HG03066 (cell line): Measurements from ENCODE around the gene GAREM1.
"Not testable (repeated sequence)": the region's sequence is repeated elsewhere in the genome, so short reads cannot be mapped to it uniquely, and the experiment has no call there.

ENCODE experiments used
- ATAC-seq: cut with Tn5 transposase; IDR thresholded peaks from one replicate; pipeline ENCODE4 v1.9.1; 2021; ENCODE audit warnings: low read depth; ENCODE audit not compliant: unreplicated experiment

GAREM1 gene

GRCh38 chr18:32298171-32298667 is 172.5 kb downstream of the GAREM1 start:
- no peak for ATAC-seq

- ATAC-seq, result no peak
Observed at GRCh38 chr18:32297579-32298170, 173.0 kb downstream of the GAREM1 start.

GRCh38 chr18:32296851-32297250 is 173.8 kb downstream of the GAREM1 start:
- no peak for ATAC-seq

- ATAC-seq, result no peak
Observed at GRCh38 chr18:32295604-32296003, 175.1 kb downstream of the GAREM1 start.

- ATAC-seq, result no peak
Observed at GRCh38 chr18:32293107-32293506, 177.6 kb downstream of the GAREM1 start.

- ATAC-seq, result not testable (repeated sequence)
Observed at GRCh38 chr18:32291623-32292022, 179.1 kb downstream of the GAREM1 start.

GRCh38 chr18:32290810-32291209 is 179.9 kb downstream of the GAREM1 start:
- no peak for ATAC-seq

- no peak for ATAC-seq
Observed at GRCh38 chr18:32289483-32290075, 181.1 kb downstream of the GAREM1 start.

GRCh38 chr18:32287873-32288272 is 182.8 kb downstream of the GAREM1 start:
- no peak for ATAC-seq

- no peak for ATAC-seq
Observed at GRCh38 chr18:32287249-32287648, 183.4 kb downstream of the GAREM1 start.

- no peak for ATAC-seq
Observed at GRCh38 chr18:32286749-32287148, 183.9 kb downstream of the GAREM1 start.

- ATAC-seq, result no peak
Observed at GRCh38 chr18:32284284-32284683, 186.4 kb downstream of the GAREM1 start.

- ATAC-seq, result no peak
Observed at GRCh38 chr18:32280911-32281310, 189.8 kb downstream of the GAREM1 start.

- no peak for ATAC-seq
Observed at GRCh38 chr18:32280188-32280783, 190.4 kb downstream of the GAREM1 start.

GRCh38 chr18:32278177-32278799 is 192.4 kb downstream of the GAREM1 start:
- no peak for ATAC-seq

GRCh38 chr18:32277549-32277948 is 193.1 kb downstream of the GAREM1 start:
- no peak for ATAC-seq

GRCh38 chr18:32276906-32277305 is 193.8 kb downstream of the GAREM1 start:
- no peak for ATAC-seq

GRCh38 chr18:32276256-32276655 is 194.4 kb downstream of the GAREM1 start:
- ATAC-seq, result no peak

- ATAC-seq, result no peak
Observed at GRCh38 chr18:32275221-32275620, 195.5 kb downstream of the GAREM1 start.

GRCh38 chr18:32274307-32274706 is 196.4 kb downstream of the GAREM1 start:
- no peak for ATAC-seq

- no peak for ATAC-seq
Observed at GRCh38 chr18:32271672-32272208, 198.9 kb downstream of the GAREM1 start.
